ENCODE data around the gene SLC22A3. TPM values are rescaled to one million over a fixed set of nuclear protein-coding genes. Genes with fewer than 3 reads are reported as not detected.

SLC22A3 gene
- total RNA-seq, 1 donor from 2014 or later: 4.2 TPM

GRCh38 chr6:160430751-160431150 lies 82.6 kb downstream of the SLC22A3 start:
- H3K4me3 ChIP-seq (ENCODE audit: low read depth, low read length): no peak overlapping the region

GRCh38 chr6:160431226-160431625 lies 83.0 kb downstream of the SLC22A3 start:
- no peak for DNase-seq (ENCODE audit: low read depth)
- no peak for TF ChIP-seq CTCF (conservative IDR thresholded peaks at IDR 0.05; ENCODE audit: low read depth, low read length)
- H3K4me3 ChIP-seq (ENCODE audit: low read depth, low read length): no peak overlapping the region

More at GRCh38 chr6:160430751-160431150, 82.6 kb downstream of the SLC22A3 start:
- no peak for TF ChIP-seq CTCF (conservative IDR thresholded peaks at IDR 0.05; ENCODE audit: low read depth, low read length)
- DNase-seq (ENCODE audit: low read depth): no peak

GRCh38 chr6:160431791-160432404 lies 83.7 kb downstream of the SLC22A3 start:
- H3K4me3 ChIP-seq (ENCODE audit: low read depth, low read length): no peak overlapping the region
- no peak for TF ChIP-seq CTCF (conservative IDR thresholded peaks at IDR 0.05; ENCODE audit: low read depth, low read length)
- peak; percentile 10 for DNase-seq (ENCODE audit: low read depth)

GRCh38 chr6:160435935-160436334 lies 87.8 kb downstream of the SLC22A3 start:
- no peak overlapping the region for H3K4me3 ChIP-seq (ENCODE audit: low read depth, low read length)
- no peak for DNase-seq (ENCODE audit: low read depth)
- TF ChIP-seq CTCF (conservative IDR thresholded peaks at IDR 0.05; ENCODE audit: low read depth, low read length): no peak

- no peak for DNase-seq (ENCODE audit: low read depth)
- TF ChIP-seq CTCF (conservative IDR thresholded peaks at IDR 0.05; ENCODE audit: low read depth, low read length): no peak
- no peak overlapping the region for H3K4me3 ChIP-seq (ENCODE audit: low read depth, low read length)
These were observed 89.0 kb downstream of the SLC22A3 start for GRCh38 chr6:160437154-160437553.

GRCh38 chr6:160437775-160438174 lies 89.6 kb downstream of the SLC22A3 start:
- TF ChIP-seq CTCF (conservative IDR thresholded peaks at IDR 0.05; ENCODE audit: low read depth, low read length): no peak
- no peak overlapping the region for H3K4me3 ChIP-seq (ENCODE audit: low read depth, low read length)
- no peak for DNase-seq (ENCODE audit: low read depth)

- TF ChIP-seq CTCF (conservative IDR thresholded peaks at IDR 0.05; ENCODE audit: low read depth, low read length): no peak
- no peak for DNase-seq (ENCODE audit: low read depth)
- H3K4me3 ChIP-seq (ENCODE audit: low read depth, low read length): no peak overlapping the region
These were observed 90.3 kb downstream of the SLC22A3 start for GRCh38 chr6:160438481-160438880.

Measured in epithelial cell of proximal tubule (primary cell).